Activated CD8-positive, alpha-beta memory T cell treated with anti-CD3 and anti-CD28 coated beads, Interleukin-2, amount 50 U/mL, for 24 hours (primary cell): ENCODE results near the gene FBXO30.

Source experiments
- DNase-seq: peaks from one replicate; pipeline ENCODE4 v3.0.0-alpha.2; 2020; ENCODE audit errors: extremely low read depth

Gene FBXO30

DNA sequence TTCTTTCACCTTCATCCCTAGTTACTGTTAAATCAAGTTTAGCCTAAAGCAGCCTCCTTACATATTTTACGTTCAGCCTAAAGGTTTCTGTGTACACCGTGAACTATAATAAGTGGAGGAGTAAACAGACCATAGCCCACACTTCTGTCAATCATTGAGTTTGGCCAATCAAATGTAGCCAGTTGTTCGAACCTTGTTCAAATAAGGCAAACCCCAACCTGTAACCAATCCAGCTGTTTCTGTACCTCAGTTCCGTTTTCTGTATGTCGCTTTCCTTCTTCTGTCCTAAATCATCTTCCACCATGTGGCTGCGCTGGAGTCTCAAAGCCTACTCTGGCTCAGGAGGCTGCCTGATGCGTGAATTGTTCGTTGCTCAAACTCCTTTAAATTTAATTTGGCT lies 1.8 kb upstream of the FBXO30 start:
- DNase-seq = no peak

DNA sequence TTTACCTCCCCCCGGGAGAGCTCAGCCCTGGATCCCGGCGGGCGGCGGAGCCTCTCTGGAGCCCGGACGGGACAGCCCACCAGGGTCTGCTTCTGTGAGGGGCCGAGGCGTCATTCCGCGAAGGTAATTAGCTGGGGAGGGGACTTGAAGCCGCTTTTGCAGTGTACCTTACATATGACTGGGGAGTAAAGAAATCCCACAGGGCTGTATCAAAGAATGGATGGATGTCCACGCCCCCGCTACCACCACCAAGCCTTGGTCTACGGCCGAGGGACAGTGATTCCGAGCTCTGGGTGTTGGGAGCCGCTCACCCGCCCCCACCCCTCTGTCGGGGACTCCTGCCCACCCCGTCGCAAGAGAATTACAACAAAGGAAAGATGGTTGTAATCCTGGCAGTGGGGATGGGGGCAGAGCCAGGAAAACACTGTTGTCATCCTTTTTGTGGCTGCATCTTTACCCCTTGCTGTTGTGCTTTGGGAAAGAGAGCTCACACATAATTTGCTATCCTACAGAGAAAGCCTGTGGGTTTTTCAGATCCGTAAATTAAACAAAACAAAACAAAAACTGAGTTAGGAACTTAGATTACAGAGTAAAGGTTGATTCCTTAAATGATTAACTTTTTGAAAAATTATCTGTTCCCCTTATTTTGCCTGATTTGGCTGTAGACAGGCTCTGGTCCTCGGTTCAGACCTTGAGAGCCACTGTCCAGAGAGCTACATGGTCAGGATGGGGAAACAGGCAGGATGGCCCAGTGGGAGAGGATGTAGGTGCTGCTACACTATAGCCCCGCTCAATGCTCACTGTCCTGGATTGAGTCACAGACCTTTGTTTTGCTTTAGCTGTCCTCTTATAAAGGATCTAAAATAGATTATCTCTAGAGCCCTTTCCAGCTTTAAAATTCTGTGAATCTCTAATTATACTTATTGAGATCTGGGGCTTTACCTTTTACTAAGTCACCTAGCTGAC lies 997 bp upstream of the FBXO30 start:
- DNase-seq = no peak

DNA sequence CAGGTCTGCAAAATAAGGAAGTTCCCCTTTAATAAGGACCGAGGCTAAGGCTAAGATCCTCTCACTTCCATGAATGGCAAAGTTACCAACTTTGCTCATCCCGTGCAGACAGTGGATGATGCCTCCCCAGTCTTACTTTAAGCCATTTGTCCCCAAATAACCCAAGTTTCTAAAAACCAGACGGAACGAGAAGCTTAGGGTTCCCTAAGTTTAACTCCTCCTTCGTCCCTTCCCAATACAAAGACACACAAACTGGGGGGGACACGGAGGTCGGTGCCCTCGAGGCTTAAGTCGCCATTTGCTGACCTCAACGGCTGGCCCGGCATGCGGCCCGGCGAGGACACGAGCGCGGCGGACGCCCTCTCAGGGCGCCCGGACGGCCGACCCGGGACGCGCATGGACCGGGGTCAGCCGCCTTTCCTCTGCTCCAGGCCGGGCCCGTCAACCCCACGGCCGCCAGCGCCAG lies 527 bp downstream of the FBXO30 start:
- DNase-seq = no peak

DNA sequence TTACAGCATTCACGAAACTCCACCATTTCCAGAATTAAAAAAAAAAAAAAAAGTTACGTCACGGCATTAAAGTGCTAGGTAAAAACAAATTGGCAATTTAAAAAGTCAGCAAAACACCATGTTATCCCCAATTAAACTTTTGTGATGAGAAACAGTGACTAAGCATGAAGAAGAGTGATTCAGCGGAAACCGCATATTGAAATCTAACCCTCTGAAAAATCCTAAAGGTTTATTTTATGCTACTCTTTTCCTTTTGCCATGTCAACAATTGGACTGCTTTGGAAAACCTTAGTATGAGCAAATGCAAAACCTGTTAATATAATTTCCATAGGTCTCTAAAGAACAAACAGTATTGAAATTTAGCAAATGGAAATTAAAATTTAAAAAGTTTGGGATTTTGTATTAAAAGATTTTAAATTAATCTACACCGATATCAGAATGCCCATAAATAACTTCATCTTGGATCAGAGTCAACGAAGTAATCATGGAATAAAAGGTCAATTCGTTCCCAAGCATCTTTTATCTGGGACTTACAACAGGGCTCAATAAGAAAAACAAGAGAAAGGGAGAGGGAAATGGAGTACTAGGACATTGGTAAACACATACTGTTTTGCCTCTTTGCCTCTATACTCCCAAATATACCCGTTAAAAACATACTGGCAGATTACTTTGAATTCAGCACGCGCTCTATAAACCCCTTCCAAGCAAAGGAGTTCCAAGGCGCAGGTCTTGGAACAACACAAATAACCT lies 1.1 kb downstream of the FBXO30 start:
- DNase-seq = no peak

DNA sequence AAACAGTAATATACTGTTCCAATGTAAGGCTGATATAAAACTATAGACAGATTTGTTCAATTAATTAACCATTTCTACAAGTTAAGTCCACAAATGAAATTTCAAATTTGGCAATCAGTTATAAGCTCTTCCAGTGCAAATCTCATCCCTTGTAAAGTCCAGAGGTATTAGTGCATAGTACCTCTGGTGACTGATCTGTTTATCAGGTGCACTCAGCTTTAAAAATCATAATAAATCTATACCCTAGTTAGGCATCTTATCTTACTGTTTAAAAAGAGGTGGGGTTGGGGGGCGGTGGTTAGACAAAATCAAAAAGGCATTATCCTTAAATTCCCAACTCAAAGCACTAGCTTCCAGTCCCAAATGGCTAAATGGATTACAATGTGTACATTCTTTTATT lies 2.9 kb downstream of the FBXO30 start:
- no peak for DNase-seq

DNA sequence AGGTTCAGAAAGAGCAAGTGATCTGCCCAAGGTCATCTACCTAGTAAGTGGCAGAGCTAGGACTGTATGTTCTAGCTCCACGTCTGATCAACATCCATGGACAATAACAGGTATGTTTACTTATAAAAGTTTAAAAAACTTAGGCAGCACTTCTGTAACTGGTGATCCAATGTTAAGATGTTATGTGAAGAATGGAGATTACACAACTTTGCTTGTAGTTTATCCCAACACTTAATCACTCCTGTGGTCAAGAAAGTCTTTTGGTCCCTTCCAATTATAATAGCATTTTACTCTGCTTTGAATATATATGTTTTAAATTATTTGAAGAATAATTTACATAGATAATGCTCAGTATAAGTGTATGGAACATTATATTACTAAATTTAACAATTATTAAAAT lies 4.8 kb downstream of the FBXO30 start:
- no peak for DNase-seq

DNA sequence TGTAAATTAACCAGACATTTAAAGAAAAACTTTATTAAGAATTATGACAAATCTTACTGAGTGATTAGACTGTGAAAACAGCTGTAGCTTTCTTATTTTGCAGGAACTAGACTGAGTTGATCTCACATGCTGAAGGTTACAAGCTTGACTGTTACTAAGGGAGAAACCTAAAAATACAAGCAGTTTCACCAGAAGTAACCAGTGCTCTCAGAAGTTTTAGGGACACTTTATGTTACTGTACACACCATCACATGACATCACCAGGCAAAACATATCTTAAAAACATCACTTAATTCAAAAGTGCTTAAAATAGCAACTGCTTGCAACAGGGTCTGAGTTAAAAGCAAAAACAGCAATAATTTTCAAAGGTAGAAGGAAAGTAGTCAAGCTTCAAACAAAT lies 5.4 kb downstream of the FBXO30 start:
- no peak for DNase-seq

DNA sequence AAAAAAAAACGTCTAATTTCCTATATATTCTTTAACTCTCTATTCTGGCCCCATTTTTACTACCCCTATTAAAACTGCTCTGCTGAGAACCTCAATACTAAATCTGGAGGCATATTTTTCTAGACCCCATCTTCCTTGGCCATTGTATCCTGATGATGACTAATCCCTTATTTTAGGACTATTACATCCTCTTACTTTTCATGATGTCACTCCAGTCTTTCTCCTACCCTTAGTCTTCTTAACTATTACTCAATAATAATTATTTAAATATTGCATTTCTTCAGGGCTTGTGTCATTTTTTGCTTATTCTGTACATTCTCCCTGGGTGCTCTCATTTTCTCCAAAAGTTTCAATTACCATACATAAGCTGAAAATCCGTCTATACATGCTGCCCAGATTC lies 6.4 kb downstream of the FBXO30 start:
- no peak for DNase-seq

DNA sequence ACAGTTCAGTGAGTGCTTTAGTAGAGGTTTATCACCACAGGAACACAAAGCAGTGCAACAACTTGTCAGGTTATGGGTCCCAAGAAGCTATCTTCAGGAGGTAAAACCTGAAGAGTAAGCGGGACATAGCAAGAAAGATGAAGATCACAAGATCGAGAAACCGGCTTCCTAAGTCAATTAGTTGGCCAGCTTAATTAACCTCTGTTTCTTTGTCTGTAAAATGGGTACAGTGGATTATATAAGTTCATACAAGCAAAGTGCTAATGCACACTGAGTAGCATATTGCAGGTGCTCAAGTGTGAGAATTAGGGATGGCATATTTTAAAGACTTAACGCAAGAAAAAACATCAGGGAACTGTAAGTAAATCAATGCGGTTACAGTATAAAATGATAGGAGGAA lies 12.5 kb downstream of the FBXO30 start:
- DNase-seq = no peak

DNA sequence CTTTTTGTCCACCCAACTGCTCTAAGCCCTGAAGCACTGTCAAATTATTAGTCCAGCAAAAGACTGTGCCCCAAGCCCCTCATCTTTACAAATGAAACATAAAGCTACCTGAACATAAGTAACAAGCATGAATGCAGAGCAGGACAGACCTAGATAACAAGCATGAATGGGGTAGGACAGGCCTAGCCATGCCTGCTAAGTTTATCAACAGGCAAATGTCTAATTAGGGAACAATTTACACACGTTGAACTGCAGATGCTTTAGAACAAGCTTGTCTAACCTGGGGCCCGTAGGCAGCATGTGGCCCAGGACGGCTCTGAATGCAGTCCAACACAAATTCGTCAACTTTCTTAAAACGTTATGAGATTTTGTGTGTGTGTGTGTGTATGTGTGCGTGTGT lies 13.6 kb downstream of the FBXO30 start:
- DNase-seq = no peak

DNA sequence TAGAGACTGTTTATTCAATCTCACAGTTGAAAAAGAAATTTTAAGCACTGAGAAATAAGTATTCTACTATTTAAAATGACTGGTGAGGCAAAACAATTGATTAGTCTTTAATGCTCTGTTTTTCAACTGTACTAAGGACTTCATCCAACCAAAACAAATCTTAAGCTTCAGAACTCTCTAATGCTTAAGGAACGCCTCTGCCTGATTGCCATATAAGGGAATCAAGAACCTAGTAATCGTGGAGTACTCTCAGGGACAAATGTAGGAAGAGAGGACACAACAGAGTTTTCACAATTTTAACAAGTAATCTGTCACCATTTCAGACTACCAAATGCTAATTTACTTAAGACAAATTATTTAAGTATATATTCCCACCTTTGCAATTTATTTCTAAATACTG lies 16.1 kb downstream of the FBXO30 start:
- no peak for DNase-seq

DNA sequence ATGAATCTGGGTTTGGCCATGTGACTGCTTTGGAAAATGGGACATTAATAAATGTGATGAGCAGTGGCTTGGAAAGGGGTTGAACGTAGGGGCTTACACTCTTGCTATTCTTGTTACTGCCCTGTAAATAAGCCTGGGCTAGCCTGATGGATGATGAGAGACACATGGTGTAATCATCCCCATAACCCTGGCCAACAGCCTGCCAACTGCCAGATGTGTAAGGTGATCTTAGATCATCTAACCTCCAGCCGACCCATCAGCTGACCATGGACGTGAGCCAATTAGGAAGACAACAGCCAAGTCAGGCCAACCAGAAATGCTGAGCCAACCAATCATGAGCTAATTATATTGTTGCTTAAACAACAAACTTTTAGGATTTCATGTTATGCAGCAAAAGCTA lies 25.2 kb downstream of the FBXO30 start:
- DNase-seq = no peak

DNA sequence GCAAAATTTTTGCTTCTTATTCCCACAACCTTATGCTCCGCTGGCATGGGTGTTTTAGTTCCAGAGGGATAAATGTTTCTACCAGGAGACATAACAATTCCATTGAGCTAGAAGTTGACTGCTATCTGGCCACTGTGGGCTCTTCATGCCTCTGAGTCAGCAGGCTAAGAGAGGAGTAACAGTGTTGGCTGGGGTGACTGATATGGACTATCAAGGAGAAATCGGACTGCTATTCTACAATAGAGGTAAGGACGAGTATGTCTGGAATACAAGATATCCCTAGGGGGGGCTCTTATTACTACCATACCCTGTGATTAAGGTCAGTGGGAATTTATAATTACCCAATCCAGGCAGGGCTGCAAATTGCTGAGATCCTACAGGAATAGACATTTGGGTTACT lies 26.9 kb downstream of the FBXO30 start:
- DNase-seq = no peak

DNA sequence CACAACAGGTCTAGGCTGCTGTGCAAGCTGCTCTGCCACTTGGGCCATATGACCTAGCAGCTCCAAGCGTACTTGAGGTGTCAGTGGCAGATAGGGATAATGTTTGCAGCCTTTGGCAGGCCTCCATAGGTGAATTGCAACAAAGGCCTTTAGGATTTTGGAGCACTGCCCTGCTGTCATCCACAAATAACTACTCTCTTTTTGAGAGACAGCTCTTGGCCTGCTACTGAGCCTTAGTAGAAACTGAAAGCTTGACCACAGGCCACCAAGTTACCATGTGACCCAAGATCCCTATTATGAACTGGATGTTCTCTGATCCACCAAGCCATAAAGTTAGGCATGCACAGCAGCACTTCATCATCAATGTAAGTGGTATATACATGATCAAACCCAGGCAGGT lies 29.9 kb downstream of the FBXO30 start:
- DNase-seq = no peak

DNA sequence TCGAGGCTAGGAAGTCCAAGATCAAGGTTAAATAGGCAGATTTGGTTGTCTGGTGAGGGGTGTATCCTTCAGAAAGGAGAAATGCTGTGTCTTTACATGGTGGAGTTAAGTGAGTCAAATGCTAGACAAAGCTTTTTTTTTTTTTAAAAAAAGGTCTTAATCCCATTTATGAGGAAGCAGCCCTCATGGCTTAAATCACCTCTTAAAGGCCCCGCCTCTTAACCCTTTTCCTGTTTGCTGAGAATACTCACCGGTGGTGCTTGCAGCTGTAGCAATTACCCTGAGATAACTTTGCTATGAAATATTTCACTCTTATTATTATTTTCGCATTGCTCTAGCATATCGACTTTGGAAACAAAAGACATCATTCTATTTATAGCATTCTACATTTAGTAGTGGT lies 30.8 kb downstream of the FBXO30 start:
- DNase-seq = no peak

DNA sequence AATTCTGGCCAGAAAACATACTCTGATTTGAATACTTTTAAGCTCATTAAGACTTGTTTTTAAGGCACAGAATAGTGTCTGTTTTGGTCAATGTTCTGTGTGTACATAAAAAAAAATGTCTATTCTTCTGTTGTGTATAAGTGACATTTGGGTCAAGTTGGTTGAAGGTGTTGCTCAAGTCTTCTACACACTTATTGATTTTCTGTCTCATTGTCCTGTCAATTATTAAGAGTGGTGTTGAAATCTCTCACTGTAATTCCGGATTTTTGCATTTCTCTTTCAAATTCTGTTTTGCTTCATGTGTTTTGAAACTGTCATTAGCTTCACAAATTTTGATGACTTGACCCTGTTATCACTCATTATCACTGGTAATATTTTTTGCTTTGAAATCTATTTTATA lies 41.7 kb downstream of the FBXO30 start:
- no peak for DNase-seq

DNA sequence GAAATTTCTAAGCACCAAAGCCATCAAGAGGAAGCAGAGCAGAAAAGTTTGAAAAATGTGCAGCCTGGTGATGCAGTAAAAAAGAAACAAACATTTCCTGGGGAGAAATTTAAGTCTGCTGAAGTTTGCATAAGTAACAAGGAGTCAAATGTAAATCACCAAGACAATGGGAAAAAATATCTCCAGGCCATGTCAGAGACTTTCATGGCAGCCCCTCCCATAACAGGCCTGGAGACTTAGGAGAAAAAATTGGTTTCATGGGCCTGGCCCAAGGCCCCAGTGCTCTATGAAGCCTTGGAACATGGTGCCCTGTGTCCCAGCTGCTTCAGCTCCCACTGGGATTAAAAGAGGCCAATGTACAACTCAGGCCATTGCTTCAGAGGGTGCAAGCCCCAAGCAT lies 49.1 kb downstream of the FBXO30 start:
- no peak for DNase-seq

DNA sequence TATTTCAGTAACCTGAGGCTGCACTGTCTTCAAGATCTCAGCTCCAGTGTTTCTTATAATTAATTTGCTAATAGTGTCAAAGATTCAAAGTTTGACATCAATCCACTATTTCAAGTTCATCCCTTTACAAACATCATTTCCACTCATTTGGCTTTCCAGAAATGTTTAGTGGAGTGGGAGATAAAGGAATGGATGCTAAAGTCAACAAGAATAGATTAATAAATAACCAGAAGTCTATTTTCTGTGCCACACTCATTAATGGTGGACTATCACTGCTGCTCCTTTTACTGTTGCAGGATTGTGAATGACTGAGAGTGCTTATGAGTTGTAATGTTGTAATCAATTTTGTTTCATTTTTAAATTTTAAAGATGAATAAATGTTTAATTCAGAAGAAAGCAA lies 50.9 kb downstream of the FBXO30 start:
- no peak for DNase-seq

DNA sequence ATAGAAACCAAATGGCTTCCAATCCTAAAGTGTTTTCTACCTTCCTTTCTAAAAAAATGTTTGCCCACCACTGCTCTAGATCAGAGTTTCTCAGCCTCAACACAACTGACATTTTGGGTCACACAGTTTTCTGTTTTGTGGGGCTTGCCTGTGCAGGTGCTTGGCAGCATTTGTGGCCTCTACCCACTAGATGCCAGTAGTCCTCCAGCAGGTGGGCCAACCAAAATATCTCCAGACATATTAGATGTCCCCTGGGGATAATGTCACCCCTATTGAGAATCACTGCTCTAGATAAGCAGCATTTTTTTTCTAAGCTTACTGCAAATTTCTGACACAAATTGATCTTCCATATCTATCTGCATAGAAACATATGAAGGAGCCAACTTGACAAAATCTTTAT lies 53.0 kb downstream of the FBXO30 start:
- DNase-seq = no peak

DNA sequence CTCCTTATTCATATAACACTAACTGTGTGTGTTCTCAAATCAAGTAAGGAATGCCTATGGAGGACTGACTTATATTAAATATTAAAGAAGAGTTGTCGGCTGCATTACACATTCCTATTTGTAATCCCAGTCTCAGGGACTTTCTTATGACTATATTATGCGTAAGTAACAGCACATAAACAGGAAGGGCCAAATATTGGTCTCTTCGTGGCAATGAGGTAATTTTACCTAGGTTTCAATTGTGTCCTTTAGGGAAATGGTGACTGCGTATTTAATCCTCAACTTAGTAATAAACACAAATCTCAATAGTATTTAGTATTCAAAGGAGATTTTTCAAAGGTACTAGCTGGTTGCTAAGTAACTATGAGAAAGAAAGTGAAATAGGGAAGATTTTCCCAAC lies 56.5 kb downstream of the FBXO30 start:
- DNase-seq = no peak

DNA sequence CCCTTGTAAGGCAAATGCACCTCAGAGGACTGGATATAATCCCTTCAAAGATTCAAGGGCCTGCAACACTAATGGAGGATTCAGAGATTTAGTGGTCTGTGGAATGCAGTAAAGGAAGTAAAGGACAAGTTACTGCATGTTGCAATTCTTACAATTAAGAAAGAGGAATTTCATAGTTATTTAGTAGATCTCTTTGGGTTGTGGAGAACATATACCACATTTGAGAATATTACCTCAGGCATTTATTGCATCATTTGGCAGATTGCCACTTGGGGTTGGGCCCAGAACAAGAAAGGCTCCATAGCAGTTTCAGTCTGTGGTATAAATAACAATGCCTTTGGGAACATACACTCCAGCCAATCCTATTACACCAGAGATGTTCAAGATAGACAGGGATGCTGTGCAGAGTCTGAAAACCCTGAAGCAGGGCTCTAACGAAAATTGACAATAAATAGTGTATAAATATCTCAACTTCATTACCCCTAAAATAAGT lies 58.4 kb downstream of the FBXO30 start:
- no peak for DNase-seq

DNA sequence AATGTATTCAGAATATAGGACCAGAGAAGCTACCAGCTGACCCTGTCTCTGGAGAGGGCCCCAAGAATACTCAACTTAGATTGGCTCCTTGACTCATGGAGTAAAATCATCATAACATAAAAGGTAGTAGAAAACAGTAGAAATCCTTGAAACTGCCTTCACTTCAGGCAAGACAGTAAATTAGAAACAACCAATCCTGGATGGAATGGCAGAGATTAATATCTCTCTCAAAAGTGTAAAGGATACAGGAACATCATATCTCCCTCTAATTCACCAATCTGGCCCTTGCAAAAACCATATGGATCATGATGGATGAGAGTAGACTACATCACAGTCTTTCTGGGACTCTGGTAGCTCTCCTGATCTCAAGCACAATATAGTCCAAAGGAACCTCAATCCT lies 58.9 kb downstream of the FBXO30 start:
- no peak for DNase-seq

DNA sequence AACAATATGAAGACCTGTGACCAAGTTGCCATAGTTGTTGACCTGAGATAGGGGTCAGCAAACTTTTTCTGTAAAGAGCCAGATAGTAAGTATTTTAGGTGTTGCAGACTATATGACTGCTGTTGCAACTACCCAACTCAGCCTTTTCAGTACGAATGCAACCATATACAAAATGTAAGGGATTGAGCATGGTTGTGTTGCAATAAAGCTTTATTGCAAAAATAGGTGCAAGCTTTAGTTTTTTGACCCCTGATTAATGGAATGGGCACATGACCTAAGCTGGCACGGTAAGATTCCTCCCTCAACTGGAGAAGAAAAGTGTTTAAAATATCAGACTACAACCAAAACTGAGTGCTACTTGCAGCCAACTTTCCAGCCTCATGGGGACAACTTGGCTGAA lies 62.0 kb downstream of the FBXO30 start:
- no peak for DNase-seq
